Cardiac fibroblast (primary cell): ENCODE results near the gene PKLR.

ENCODE experiments used
- DNase-seq, 2 donors: peaks; one replicate each; pipeline versions ENCODE4 v3.0.0 to v3.0.0-alpha.2; 2010; ENCODE audit warnings: low read depth in 2 of 2
- H3K4me3 ChIP-seq, 2 donors: replicated peaks in 1 of 2; 1 replicate in 1 of 2; 2 replicates in 1 of 2; pipeline ENCODE4 v1.5.1; 2011; ENCODE audit warnings: low read depth in 2 of 2, low read length in 2 of 2, mild to moderate bottlenecking in 2 of 2, moderate library complexity in 1 of 2
- CTCF ChIP-seq: IDR thresholded peaks from one replicate; pipeline ENCODE4 v1.5.1; 2011; ENCODE audit warnings: low read depth, mild to moderate bottlenecking, low read length, inconsistent platforms

The PKLR gene

GRCh38 chr1:155277902-155278688 lies 23.1 kb downstream of the PKLR start:
- DNase-seq: peak; percentile 19 to 29
- H3K4me3 ChIP-seq: peak overlapping the region; percentile 70 to 73
- peak; percentile 47 for TF ChIP-seq CTCF

GRCh38 chr1:155277070-155277901 lies 24.0 kb downstream of the PKLR start, which contains the start of gene HCN3:
Gene HCN3 (plus strand): TSS chr1:155277463. CDS start chr1:155277591, 128 bp downstream.
- peak; percentile 31 for TF ChIP-seq CTCF
- DNase-seq: peak; percentile 96 to 97
- H3K4me3 ChIP-seq: peak within 1 kb of the TSS; percentile 70 to 73

GRCh38 chr1:155273343-155274245 lies 27.6 kb downstream of the PKLR start, which contains the start of gene CLK2:
Gene CLK2 (minus strand): TSS chr1:155273504. CDS start chr1:155270977, 2,527 bp downstream.
- peak; percentile 94 to 98 for DNase-seq
- TF ChIP-seq CTCF: no peak

GRCh38 chr1:155272466-155273342 lies 28.5 kb downstream of the PKLR start:
- DNase-seq: peak; percentile 65
- H3K4me3 ChIP-seq: peak overlapping the region; percentile 73 to 88
- TF ChIP-seq CTCF: no peak

More at GRCh38 chr1:155273343-155274245, 27.6 kb downstream of the PKLR start, which contains the start of gene CLK2:
- peak within 1 kb of the TSS; percentile 73 to 88 for H3K4me3 ChIP-seq

GRCh38 chr1:155269381-155269780 lies 31.9 kb downstream of the PKLR start:
- no peak for TF ChIP-seq CTCF

More at GRCh38 chr1:155269381-155269780, 31.9 kb downstream of the PKLR start:
- DNase-seq: no peak
- no peak overlapping the region for H3K4me3 ChIP-seq
